NT2/D1 (cell line): Measurements from ENCODE around the gene LAMC3.

Experiments used
- DNase-seq: peaks from one replicate; pipeline ENCODE4 v3.0.0-alpha.2; 2011; ENCODE audit warnings: low read depth, low spot score
- H3K27me3 ChIP-seq: 2 replicates; pipeline ENCODE4 v1.6.0; 2011; ENCODE audit warnings: mild to moderate bottlenecking; ENCODE audit not compliant: insufficient read length, insufficient read depth
- H3K36me3 ChIP-seq: 2 replicates; pipeline ENCODE4 v1.6.1; 2011; ENCODE audit warnings: mild to moderate bottlenecking, low read length, mixed read lengths; ENCODE audit not compliant: insufficient read depth, insufficient read length
- H3K4me1 ChIP-seq: 2 replicates; pipeline ENCODE4 v1.5.1; 2011; ENCODE audit not compliant: insufficient read depth, insufficient read length
- H3K4me3 ChIP-seq: 2 replicates; pipeline ENCODE4 v1.5.1; 2011; ENCODE audit warnings: low read depth; ENCODE audit not compliant: insufficient read length
- H3K9ac ChIP-seq: 2 replicates; pipeline ENCODE4 v1.6.0; 2011; ENCODE audit warnings: low read depth; ENCODE audit not compliant: insufficient read length
- H3K9me3 ChIP-seq: 2 replicates; pipeline ENCODE4 v1.5.1; 2011; ENCODE audit warnings: mild to moderate bottlenecking, low read length; ENCODE audit not compliant: insufficient read depth
- SUZ12 ChIP-seq: IDR thresholded peaks from 2 replicates; pipeline ENCODE4 v1.6.1; 2011; ENCODE audit not compliant: insufficient read length, insufficient read depth; ENCODE audit errors: extremely low read depth
- YY1 ChIP-seq: IDR thresholded peaks from 2 replicates; pipeline ENCODE4 v1.6.1; 2011; ENCODE audit not compliant: insufficient read length, insufficient read depth
- ZNF274 ChIP-seq: IDR thresholded peaks from 2 replicates; pipeline ENCODE4 v1.6.1; 2011; ENCODE audit warnings: mild to moderate bottlenecking, low read depth, low read length

The LAMC3 gene

DNA sequence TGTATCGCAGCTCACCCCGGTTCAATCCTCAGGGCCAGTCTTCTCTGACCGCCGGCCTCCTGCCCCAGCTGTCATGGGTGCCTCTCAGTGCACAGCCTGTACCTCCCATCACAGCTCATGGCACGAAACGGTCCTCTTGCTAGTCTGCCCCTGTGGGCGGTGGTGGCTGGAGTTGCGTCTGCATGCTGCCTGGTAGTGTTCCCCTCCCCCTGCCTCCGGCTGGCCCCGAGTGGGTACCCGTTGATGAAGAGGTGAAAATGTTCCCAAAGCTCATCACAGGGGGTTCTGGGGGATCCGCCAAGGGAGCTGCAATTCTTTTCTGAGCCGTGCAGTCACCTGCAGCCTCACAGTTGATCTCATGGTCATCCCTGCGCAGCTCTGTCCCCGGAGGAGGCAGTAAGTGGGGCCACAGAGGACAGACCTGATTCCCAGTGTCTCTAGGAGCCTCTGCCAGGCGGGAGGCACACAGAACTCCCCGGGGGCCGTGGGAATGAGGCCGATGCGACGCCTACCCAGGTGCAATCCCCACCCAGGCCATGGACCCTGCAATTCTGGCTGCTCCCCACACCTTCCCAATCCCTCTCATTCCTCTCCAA, 35.2 kb upstream of the LAMC3 start:
- H3K9ac ChIP-seq, result no peak overlapping the region
- no peaks in the 10 kb centered on the region for H3K27me3 ChIP-seq
- no peak for DNase-seq
- no peaks in the 10 kb centered on the region for H3K36me3 ChIP-seq
- H3K4me1 ChIP-seq, result peaks cover 6% of the 10 kb centered on the region
- TF ChIP-seq ZNF274 (no peak), YY1 (no peak)
- H3K4me3 ChIP-seq, result no peak overlapping the region
- H3K9me3 ChIP-seq, result no peaks in the 10 kb centered on the region

DNA sequence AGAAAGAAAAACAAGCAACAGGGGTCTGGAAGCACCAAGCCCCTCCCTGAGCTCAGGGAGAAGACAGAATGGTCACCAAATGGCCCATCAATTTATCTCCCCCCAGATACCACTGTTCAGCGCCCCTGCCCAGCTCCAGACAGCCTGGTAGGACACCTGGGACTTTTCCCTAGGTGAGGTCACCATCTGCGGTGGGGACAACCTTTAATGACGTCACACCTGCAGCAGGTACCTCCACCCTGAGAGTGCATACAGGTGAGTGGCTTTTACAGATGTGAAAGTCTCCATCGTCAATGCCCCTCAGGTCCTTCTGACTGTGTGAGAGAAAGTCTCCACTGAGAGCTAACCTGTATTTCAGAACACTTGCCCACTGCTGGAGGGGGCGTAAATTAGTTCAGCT, 34.3 kb upstream of the LAMC3 start:
- Histone ChIP-seq H3K4me3 (no peak overlapping the region), H3K36me3 (no peaks in the 10 kb centered on the region), H3K9ac (no peak overlapping the region), H3K9me3 (no peaks in the 10 kb centered on the region), H3K4me1 (peaks cover 6% of the 10 kb centered on the region), H3K27me3 (no peaks in the 10 kb centered on the region)
- TF ChIP-seq ZNF274, result no peak
- no peak for TF ChIP-seq SUZ12
- TF ChIP-seq YY1, result no peak
- no peak for DNase-seq

DNA sequence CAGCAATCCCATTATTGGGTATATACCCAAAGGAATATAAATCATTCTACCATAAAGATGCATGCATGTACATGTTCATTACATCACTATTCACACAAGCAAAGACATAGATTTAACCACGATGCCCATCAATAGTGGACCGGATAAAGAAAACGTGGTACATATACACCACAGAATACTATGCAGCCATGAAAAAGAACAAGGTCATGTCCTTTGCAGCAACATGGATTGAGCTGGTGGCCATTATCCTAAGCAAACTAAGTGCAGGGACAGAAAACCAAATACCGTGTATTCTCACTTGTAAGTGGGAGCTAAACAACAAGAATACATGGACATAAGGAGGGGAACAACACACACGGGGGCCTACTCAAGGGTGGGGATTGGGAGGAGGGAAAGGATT, 33.8 kb upstream of the LAMC3 start:
- H3K9me3 ChIP-seq, result no peaks in the 10 kb centered on the region
- H3K36me3 ChIP-seq, result no peaks in the 10 kb centered on the region
- H3K4me3 ChIP-seq, result no peak overlapping the region
- DNase-seq, result no peak
- no peak overlapping the region for H3K9ac ChIP-seq
- H3K27me3 ChIP-seq, result no peaks in the 10 kb centered on the region
- H3K4me1 ChIP-seq, result peaks cover 6% of the 10 kb centered on the region
- TF ChIP-seq YY1, result no peak
- TF ChIP-seq ZNF274, result no peak
- TF ChIP-seq SUZ12, result no peak

DNA sequence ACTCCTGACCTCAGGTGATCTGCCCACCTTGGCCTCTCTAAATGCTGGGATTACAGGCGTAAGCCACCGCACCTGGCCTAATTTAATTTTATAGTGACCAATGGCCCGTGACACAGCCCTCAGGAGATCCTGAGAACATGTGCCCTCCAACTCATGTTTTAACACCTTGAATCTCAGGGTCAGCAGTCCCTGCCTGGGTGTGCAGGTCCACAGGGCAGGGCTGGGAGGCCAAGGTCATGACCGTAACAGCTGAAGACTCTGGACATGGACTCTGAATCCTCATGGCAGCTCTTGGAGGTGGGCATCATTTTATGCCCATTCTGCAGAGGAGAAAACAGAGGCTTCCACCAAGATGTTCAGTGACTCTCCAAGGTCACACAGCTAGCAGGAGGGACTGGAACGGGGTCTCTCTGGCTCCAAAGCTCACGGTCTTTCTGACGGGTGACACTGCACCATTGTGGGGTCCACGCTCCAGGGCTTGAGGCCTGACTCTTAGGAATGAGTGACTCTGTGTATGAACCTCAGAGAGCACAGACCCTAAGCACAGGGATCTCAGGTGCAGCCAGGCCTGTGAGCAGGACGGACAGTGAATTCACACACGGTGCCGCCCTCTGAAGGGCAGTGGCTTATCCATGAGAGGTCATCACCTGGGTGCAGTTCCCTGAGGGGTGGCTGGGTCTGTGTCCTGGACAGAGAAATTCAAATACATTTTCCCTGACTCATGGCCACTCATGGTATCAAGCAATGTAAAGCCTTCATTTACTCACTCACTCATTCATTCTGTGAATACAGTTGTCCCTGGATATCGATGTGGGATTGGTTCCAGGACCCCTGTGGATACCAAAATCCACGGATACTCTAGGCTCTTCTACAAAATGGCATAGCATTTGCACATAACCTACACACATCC, 32.8 kb upstream of the LAMC3 start:
- TF ChIP-seq YY1 (no peak), ZNF274 (no peak), SUZ12 (no peak)
- H3K36me3 ChIP-seq, result no peaks in the 10 kb centered on the region
- DNase-seq, result no peak
- H3K27me3 ChIP-seq, result no peaks in the 10 kb centered on the region
- no peaks in the 10 kb centered on the region for H3K9me3 ChIP-seq
- H3K4me1 ChIP-seq, result peaks cover 5% of the 10 kb centered on the region
- no peak overlapping the region for H3K9ac ChIP-seq
- no peak overlapping the region for H3K4me3 ChIP-seq

DNA sequence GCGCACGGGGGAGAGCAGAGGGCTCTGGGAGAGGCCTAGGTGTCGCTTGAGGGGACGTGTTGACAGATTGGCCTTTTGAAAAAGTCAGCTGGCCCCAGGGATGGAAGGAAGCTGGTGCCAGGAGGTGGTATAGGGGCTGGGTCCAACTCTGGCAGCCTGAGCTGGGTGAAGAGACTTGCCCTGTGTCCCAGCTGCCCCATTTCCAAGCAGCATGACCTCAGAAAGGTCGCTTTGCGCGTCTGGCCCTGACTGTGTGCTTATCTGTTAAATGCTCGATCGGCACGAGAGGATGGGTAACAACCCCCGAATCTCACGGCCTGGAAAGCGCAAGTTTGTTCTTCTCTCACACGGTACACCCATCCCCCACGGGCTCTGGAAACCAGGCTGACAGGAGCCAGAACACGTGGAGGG, 31.2 kb upstream of the LAMC3 start:
- H3K4me3 ChIP-seq, result no peak overlapping the region
- peaks cover 11% of the 10 kb centered on the region for H3K4me1 ChIP-seq
- no peaks in the 10 kb centered on the region for H3K36me3 ChIP-seq
- TF ChIP-seq SUZ12, result no peak
- TF ChIP-seq ZNF274, result no peak
- no peak for TF ChIP-seq YY1
- H3K9ac ChIP-seq, result no peak overlapping the region
- no peaks in the 10 kb centered on the region for H3K27me3 ChIP-seq
- no peaks in the 10 kb centered on the region for H3K9me3 ChIP-seq
- DNase-seq, result no peak

DNA sequence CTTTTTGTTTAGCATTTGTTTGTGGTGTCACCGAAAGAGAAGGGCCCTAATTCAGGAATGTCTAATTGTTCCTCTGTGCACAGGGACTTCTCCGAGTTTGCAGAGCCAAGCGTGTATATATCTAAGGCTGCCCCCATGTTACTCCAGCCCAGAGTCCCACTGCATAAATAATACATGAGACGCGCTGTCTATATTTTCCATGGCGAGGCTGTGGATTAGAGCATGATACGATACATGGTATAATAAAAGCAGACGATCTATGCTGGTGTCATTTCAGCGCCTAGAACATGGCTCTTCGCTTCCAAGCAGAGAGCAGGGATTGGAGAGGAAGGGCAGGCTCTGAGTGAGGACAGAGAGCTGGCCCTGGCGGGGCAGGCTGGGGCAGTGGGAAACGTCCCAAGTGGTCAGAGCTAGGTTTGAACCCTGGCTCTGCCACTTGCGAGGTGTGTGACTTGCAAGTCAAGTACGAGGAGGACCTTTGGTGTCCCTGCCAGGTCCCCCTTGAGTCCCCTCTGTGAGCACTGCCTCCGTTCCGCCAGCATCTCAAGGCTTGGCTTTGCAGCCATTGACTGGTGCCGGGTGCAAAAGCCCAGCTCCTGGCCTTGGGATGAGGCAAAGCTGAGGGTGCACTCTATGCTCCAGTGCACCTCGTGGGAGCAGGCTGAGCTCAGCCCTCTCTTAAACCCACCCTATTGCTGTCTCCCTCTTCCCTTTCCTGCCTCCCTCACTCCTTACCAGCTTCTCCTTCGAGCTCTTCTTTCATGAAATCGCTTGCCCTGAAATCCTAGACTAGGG, 29.2 kb upstream of the LAMC3 start:
- DNase-seq, result no peak
- Histone ChIP-seq H3K9me3 (no peaks in the 10 kb centered on the region), H3K4me3 (no peak overlapping the region), H3K27me3 (no peaks in the 10 kb centered on the region), H3K4me1 (peaks cover 7% of the 10 kb centered on the region), H3K36me3 (no peaks in the 10 kb centered on the region), H3K9ac (peak overlapping the region; percentile 25)
- TF ChIP-seq YY1 (no peak), SUZ12 (no peak), ZNF274 (no peak)

DNA sequence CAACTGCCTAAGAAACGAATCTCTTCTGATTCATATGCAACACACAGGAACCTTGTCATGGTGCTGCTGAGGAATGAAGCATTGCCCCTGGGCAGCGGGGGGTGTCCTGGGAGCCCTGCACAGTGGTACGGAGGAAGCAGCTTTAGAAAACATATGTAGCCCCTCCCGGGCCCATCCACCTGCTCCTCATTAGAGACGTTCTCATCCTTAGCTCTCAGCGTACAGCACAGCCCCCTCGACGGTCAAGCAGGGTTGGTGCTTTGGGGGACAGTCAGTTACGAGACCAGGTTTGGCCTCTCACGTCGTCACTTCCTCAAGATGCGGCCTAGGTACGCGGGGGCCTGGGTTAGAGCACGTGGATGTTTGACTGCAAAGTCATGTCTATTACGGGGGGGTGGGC, 28.4 kb upstream of the LAMC3 start:
- H3K9ac ChIP-seq, result no peak overlapping the region
- H3K36me3 ChIP-seq, result no peaks in the 10 kb centered on the region
- peaks cover 7% of the 10 kb centered on the region for H3K4me1 ChIP-seq
- DNase-seq, result no peak
- H3K4me3 ChIP-seq, result no peak overlapping the region
- TF ChIP-seq SUZ12 (no peak), YY1 (no peak), ZNF274 (no peak)
- no peaks in the 10 kb centered on the region for H3K27me3 ChIP-seq
- H3K9me3 ChIP-seq, result no peaks in the 10 kb centered on the region
